Right lobe of liver (tissue), 6 donors: Measurements from ENCODE around the gene STOM. TPM values are rescaled to one million over a fixed set of nuclear protein-coding genes. Genes with fewer than 3 reads are reported as not detected.
A peak's percentile ranks its signal among the peaks of the same experiment; 100 is the strongest.

Experiments used
- ATAC-seq, 4 donors: fragments of 200-7000 bp; cut with Tn5 transposase; one replicate each; pipeline ENCODE4 v1.9.1; 2020; ENCODE audit warnings: mild to moderate bottlenecking in 4 of 4, moderate library complexity in 4 of 4
- DNase-seq, 3 donors: peaks; one replicate each; pipeline ENCODE4 v3.0.0-alpha.2; 2020
- H3K27ac ChIP-seq, 3 donors: fragments of 200-600 bp; one replicate each; pipeline ENCODE4 v1.8.0; 2022
- H3K27me3 ChIP-seq, 2 donors: fragments of 200-600 bp; one replicate each; pipeline ENCODE4 v1.8.0; 2022
- H3K36me3 ChIP-seq, 4 donors: fragments of 200-600 bp; sonication (generic) in 1 of 4; one replicate each; pipeline versions ENCODE4 v1.5.1 to v1.8.0; 2017 to 2022; ENCODE audit warnings: control low read depth in 1 of 4
- H3K4me1 ChIP-seq, 4 donors: fragments of 200-600 bp; sonication (generic) in 1 of 4; one replicate each; pipeline versions ENCODE4 v1.5.1 to v1.8.0; 2017 to 2022; ENCODE audit warnings: control low read depth in 1 of 4
- H3K4me3 ChIP-seq, 3 donors: fragments of 200-600 bp; one replicate each; pipeline ENCODE4 v1.8.0; 2022
- H3K9me3 ChIP-seq, 4 donors: fragments of 200-600 bp; sonication (generic) in 1 of 4; one replicate each; pipeline versions ENCODE4 v1.5.1 to v1.8.0; 2017 to 2022; ENCODE audit warnings: control low read depth in 1 of 4
- CTCF ChIP-seq, 4 donors: fragments of 200-600 bp in 3 of 4; fragments of 450-650 bp in 1 of 4; IDR thresholded peaks; one replicate each; pipeline versions ENCODE4 v1.5.1 to v1.8.0; 2016 to 2022; ENCODE audit warnings: antibody characterized with exemption in 4 of 4, mild to moderate bottlenecking in 2 of 4
- POLR2A ChIP-seq: fragments of 450-650 bp; IDR thresholded peaks from one replicate; pipeline ENCODE4 v1.6.1; 2017; ENCODE audit warnings: antibody characterized with exemption, mild to moderate bottlenecking
- WGBS: methylation state at CpG from one replicate; pipeline ENCODE4 v1.1.6; 2018; ENCODE audit warnings: low coverage, low lambda C conversion rate; ENCODE audit not compliant: insufficient coverage; ENCODE audit errors: missing lambda C conversion rate; 5-methylcytosine and 5-hydroxymethylcytosine counted together
- intact Hi-C, 2 donors: fragments of 100-400 bp; cut with DNase I; formaldehyde crosslinking; loops; one replicate each; pipeline versions ENCODE4 v1.11.2 to v1.14.1; 2022
- total RNA-seq, 6 experiments: library from RNA; depleted of rRNA in 2 of 6; stranded (reverse); fragments of >200 nt in 2 of 6; fragmentation: NEBNext Ultra II Directional in 3 of 6; extraction: Animal tissue kit (Norgen Biotek cat#: 25700) in 3 of 6; gene quantifications; one replicate each; pipeline versions ENCODE4 v1.1.0 to v1.2.4, GENCODE V29; 2016 to 2023
- donor health status: DM: no; HTN: yes; CAD: no.
- donor health status: DM: no; HTN: no; CAD: no.
- donor health status: DM: no; HTN: no; CAD: no.
- donor health status: DM: no; HTN: yes; CAD: no.
- donor health status: DM: no; HTN: yes; CAD: no.

Gene STOM
- total RNA-seq, 6 experiments from 2014 or later = 232 to 655 (median 443) TPM

DNA sequence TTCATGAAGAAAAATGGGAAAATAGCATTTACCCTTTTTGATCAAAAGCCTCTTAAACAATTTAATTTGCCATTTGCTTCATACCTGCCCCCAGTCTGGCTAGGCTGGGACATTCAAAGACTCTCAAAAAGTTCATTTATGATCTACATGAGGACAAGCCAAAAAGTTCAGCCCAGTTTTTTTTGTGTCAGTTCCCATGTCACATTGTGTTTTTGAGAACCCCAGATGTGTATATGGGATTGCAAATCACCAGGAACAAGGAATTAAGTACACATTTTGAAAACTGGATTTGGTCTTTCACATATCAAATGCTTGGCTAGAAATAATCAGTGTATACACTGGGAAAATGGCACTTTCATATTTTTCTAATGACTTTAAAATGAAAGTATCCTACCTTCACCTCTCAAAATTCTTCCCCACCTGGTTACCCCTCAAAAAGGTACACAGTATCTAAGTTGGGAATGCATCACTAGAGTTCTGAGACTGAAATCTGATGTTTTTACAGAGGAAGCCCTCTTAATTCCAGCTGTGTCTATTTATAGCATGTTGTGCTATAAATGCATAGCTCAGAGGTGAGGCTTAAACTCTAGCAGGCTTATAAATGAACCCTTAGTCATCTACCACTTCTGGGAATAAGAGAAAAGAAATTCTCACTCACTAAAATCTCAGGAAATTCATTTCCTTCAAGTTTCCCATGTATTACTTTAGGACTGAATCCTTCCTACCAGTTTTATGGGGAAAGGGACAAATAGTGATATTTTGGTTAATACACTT lies 9.3 kb downstream of the STOM start:
- DNase-seq (no peak), ATAC-seq (peak in 1 of 4 donors; percentile 33)
- Histone ChIP-seq H3K4me1 (peaks cover 0 to 74% (median 33%) of the 10 kb centered on the region in 4 donors), H3K9me3 (no peaks in the 10 kb centered on the region), H3K27me3 (no peaks in the 10 kb centered on the region), H3K4me3 (no peak overlapping the region), H3K36me3 (peaks cover 0 to 11% (median 2%) of the 10 kb centered on the region in 4 donors), H3K27ac (peak overlapping the region; percentile 97 to 98 (median 98))
- intact Hi-C loops = no loop called here
- TF ChIP-seq POLR2A (no peak), CTCF (IDR thresholded peaks at IDR 0.05) (no peak)

- 83% methylated on average over 3 of the region's 3 CpGs for WGBS
- DNase-seq (no peak), ATAC-seq (no peak)
- Histone ChIP-seq H3K9me3 (no peaks in the 10 kb centered on the region), H3K4me1 (peaks cover 0 to 65% (median 27%) of the 10 kb centered on the region in 4 donors), H3K36me3 (peaks cover 0 to 21% (median 8%) of the 10 kb centered on the region in 4 donors), H3K4me3 (no peak overlapping the region), H3K27me3 (no peaks in the 10 kb centered on the region), H3K27ac (peak overlapping the region; percentile 12 to 98 (median 97))
- intact Hi-C loops = no loop called here
- TF ChIP-seq POLR2A (no peak), CTCF (IDR thresholded peaks at IDR 0.05) (no peak)
Measured at GRCh38 chr9:121359351-121360294, 10.4 kb downstream of the STOM start.

DNA sequence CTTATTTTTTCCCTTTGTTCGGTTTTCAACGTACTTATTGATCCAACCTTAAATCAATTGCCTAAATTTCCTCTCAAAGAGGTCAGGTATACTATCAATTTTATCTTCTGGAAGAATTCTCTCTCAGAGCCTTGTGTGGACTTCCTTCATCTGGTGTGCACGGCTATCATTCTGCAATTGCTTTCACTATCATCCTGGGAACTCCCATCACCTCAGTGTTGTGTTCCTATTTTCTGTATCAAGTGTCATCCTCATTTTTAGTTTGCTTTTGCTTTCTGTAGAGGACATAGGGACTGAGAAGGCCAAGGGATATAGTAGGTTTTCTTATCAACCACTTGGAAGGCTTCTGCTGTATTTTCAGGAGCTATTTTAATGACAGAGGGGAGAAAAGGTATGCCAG lies 11.3 kb downstream of the STOM start:
- Histone ChIP-seq H3K4me1 (peaks cover 0 to 59% (median 23%) of the 10 kb centered on the region in 4 donors), H3K27ac (peak overlapping the region; percentile 12 to 98 (median 97)), H3K27me3 (no peaks in the 10 kb centered on the region), H3K4me3 (no peak overlapping the region), H3K36me3 (peaks cover 0 to 30% (median 13%) of the 10 kb centered on the region in 4 donors), H3K9me3 (no peaks in the 10 kb centered on the region)
- ATAC-seq = peak; percentile 8 to 35 (median 27)
- 6% methylated on average over 3 of the region's 3 CpGs for WGBS
- intact Hi-C loops = no loop called here
- TF ChIP-seq CTCF (IDR thresholded peaks at IDR 0.05) (no peak), POLR2A (no peak)
- no peak for DNase-seq

DNA sequence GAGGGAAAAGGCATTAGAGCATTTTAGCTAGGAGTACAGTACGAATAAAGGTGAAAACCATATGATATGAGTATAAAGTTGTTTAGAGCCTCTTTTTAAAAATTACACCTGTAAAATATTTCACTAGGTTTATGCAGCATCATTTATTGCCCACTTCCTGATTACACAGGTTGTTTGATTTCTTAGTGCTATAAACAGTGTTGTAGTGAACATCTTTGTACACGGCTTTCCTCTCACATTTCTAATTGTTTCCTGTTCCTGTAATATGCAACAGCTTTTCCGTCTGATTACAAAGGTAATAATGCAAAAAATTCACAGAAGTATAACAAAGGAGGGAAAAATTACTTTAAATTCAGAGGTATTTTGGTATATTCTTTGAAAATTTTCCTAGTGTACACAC lies 13.0 kb downstream of the STOM start:
- intact Hi-C loops = no loop called here
- Histone ChIP-seq H3K36me3 (peaks cover 5 to 47% (median 26%) of the 10 kb centered on the region in 4 donors), H3K4me1 (peaks cover 0 to 47% (median 14%) of the 10 kb centered on the region in 4 donors), H3K27me3 (no peaks in the 10 kb centered on the region), H3K9me3 (no peaks in the 10 kb centered on the region), H3K27ac (peak overlapping the region in 2 of 3 donors; percentile 26 to 51), H3K4me3 (no peak overlapping the region)
- 73% methylated on average over 3 of the region's 3 CpGs for WGBS
- ATAC-seq = no peak
- TF ChIP-seq CTCF (IDR thresholded peaks at IDR 0.05) = no peak
- no peak for TF ChIP-seq POLR2A
- no peak for DNase-seq
